Globus pallidus (tissue), 1 donor: ENCODE data around the gene GRIK3.
A peak's percentile ranks its signal among the peaks of the same experiment; 100 is the strongest.

Experiments
- DNase-seq: peaks from one replicate; pipeline ENCODE4 v3.0.0-alpha.2; 2015; ENCODE audit warnings: low spot score

The GRIK3 gene

DNA sequence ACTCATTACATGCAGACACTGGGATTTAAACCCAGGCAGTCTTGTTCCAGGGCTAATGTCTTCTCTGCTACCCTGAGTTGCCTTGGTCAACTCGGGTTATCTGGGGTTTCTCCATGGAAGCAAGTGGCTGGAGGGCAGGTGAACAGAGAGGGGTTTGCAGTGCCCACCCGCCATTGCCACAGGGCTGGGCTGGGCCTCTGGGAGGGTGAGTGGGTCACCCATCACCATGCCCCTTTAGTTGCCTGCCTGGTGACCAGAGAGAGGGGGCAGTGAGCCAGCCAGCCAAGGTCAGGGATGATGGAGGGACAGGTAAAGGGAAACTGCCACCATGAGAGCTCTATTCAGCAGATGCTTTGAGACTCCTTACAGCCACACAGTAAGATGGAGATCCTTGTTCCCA is 53.2 kb downstream of the GRIK3 start:
- no peak for DNase-seq

DNA sequence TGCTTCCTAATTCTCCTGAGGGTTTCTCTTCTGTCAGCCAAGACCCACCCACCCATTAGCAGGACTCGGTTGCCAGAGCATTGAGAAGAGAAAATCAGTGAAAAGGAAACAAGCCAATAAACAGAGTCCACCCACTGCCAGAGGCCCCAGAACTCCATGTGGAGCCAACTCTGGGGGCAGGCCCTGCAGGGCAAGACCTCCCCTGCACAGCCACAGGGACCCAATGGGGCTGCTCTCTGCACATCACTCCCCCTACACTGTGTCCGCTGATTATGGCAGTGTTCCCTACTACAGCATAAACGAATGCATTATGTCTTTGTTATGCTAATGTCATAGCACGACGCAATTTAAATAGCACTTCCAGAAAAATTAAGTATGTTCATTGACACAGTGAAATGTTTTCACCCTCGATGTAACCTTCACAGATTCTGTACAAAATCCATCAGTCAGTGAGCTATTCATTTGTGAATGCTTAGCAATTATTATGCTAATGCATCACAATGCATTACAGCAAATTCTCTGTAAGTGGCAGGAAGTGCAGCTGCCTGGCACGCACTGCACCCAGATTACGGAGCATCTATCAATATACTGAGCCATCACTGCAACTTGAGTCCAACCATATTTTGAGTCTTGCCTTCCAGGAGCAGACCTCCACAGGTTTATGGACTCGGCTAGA is 56.4 kb downstream of the GRIK3 start:
- DNase-seq = no peak

DNA sequence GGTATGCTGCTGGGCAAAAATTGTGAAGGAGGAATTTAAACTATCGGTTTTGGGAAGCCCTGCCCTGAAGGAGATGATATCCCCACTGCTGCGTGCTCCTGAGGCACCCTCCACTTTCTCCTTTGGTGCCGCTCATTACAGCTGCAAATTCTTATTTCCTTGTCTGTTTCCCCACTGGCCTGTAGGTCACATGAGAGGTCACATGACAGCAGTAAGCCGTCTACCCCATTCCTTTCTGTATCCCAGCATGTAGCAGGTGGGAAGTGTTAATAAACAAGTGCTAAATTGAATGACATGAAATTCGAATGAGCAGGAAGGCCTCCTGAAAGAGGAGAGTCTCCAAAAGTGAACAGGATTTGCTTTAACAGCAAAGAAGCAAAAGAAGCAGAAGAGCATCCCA is 58.7 kb downstream of the GRIK3 start:
- DNase-seq = no peak

DNA sequence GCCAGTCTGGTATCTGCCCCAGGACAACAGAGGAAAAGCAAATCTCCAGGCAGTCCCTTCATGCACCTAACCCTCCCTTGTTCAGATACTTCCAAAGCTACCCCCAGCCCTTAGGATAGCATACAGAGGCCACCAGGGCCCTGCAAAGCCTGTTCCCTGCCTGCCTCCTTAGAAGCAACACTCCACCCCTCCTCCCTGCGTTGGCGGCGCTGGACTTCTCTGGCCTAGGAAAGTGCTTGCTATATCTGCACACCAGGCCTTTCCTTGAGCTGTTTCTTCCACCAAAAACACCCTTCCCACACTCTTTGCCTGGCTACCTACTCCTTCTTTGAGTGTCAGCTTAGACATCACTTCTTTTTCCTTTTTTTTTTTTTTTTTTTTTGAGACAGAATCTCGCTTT is 61.3 kb downstream of the GRIK3 start:
- DNase-seq = no peak

DNA sequence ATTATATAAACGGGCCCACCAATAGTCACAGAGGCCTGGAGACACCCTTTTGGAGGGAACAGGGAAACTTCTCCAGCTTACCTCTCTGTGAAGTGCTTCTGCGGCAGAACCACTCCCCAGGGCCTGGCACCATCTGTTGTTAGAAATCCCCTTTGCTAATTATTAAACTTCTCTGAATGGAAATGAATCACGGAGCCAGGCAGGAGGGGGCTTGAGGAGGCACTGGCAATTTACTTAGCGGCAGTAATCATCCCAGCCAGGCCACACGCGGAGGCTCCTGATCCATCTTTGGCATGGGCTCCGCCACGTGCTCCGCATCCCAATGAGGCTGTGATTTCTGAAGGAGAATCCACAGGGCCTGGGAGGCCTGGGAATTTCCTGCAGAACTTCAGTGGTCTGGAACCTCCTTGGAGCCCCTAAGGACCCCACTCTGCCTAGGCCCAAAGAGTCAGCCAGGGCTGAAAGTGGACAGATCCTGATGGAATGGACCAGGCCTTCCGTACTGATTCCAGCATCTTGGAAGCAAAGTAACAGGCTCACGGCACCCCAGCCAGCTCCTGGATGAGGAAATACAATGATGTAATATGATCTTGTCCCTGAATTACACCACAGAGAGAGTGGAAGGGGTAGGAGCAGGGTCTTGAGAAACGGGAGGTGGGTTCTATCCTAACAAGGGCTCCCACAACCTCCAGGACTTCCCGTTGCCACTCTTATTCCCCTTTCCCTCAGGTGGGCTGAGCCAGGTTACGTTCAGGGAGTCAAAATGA is 62.3 kb downstream of the GRIK3 start:
- no peak for DNase-seq

DNA sequence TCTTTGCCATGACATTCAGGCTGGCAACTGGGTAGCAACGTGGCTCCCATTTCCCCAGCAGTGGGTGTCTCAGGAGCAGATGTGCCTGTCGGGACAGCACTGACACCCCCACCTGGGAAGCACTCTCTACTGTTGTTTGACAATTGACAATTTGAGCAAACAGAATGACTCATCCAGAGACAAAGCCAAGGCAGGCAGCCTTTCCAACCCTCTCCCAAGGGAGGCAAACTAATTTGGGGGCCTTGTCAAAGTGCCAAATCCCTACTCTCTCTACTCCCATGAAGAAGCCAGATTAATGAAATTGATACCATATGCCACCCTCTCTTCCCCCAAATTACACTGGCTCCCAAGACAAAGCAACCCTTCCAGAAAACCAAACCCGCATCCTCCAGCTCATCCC is 65.6 kb downstream of the GRIK3 start:
- no peak for DNase-seq

DNA sequence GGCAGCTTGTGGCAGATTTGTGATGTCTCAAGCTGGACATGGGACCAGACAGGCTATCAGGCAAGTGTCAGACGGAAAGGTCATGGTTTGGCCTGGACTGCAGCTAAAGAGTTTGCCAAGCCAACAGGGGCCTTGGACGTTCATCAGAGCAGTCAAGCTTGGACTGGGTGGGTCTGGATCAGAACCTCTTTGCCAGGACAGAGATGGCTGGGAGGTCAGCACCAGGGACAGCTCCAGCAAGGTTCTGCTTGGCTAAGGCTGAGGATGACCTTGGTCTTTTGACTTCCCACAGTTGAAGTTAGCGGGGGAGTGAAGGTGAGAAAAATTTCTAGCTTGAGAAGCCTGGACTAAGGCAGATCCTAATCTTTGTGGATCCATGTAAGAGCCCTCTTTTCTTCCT is 68.1 kb downstream of the GRIK3 start:
- no peak for DNase-seq

DNA sequence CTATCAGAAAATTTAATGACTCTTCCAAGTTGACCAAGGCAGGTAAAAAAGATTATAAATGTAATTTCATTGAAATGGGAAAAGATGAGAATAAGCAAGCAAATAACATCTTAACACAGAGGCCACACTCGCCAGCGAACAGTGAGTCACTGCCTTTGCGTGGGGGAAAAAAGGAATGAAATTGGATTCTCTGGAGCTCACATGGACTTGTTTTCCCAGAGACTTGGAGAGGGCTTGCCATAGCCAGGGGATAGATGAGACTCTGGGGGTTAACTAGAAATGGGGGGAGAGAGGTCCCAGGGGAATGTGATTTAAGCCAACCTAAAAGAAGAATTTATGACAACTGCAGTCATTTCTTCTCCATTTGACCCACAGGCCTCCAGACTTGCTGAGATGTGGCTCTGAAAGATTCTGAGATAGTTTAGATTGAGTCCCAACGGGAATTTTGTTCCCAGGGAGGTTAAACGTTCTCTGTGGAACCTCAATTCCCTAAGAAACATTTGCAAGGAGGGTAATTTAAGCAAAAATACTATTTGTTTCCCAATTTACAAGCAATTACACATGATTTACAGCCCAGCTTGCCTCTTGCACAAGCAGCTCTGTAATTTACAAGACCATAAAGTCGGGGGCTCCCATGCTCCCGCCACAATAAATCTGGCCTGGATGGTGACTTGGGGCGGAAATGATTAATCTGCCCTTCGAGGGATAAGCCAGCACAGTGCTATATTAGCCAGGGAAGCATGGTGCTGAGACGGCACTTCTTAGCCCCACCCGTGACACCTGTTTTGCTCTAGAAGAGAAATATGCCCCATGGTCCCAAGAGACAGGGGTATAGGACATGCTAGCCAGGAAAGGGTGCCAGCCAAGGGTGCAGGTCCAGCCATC is 68.8 kb downstream of the GRIK3 start:
- no peak for DNase-seq

DNA sequence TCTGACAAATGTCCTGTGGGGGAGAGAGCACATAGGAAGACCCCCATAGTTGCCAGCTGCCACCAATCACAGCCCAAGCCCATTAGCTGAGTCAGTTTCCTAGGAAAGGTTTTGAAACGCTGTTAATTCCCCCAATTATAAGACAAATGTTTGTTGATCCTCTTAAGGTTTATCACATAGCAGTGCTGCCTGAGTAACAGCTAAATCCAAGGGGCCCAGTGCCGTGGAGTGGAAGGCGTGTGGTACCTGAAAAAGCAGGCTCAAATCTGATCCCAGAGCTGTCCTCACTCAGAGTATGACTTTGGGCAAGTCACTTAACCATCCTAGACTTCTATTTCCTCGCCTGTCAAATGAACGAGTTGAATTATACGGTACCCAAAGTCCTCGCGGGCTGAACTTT is 69.5 kb downstream of the GRIK3 start:
- DNase-seq = no peak

DNA sequence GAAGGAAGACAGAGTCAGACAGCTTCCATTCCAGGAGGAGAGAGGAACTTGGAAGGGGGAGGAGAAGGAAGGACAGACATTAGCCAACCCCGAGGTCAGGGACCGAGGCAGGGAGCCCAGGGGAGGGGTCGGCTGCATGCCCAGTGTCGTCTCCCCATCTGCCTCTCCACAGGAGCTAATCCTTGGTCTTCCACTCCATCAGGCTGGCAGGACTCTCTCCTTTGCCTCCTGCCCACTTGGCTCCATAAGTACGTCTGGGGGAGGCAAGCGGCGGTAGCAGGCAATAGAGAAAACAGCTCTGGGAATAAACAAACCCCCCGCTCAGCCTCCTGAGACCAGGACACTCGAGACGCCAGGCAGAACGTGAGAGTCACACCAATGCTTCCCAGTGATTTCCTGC is 71.3 kb downstream of the GRIK3 start:
- DNase-seq = peak; percentile 49

DNA sequence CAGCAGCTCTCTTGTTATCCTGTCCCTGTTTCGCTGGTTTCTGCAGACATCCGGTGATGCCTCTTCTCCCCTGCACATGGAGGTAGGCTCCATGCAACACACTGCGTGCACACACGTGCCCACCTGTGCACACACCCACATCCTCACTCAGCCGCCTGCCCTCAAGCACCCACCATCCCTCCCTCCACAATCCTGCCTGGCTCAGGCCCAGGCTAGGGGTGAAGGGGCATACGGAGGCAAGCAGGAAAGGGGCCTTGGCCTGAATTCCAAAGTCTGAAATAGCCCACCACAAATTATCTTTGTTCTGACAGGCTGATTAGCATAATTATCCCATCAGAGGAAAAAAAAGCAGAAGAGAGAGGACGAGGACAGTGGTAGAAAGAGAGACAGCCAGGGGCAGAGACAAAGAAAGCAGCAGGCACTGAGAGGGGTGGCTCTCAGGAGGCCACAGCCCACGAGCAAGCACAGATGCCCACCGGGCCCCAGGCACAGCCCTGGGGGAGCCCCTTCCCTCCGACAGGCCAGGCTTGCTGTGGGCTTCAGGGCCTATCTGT is 73.2 kb downstream of the GRIK3 start:
- no peak for DNase-seq

DNA sequence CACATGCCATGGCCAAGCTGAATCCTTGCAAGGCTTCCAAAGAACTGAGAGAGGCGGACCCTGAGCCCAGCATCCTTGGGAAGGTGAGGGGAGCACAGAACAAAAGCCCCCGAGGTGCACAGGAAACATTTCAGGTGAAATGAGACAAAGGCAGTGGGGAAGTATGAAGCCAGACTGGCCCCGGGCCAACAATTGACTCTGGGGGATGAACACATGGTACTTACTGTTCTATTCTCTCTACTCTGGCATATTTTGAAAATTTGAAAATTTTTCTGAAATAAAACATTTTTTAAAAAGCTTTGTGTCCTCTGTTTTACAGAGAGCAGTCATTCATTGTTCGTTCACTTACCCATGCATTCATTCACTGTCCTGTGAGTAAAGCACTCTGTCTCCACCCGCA is 77.7 kb downstream of the GRIK3 start:
- no peak for DNase-seq

DNA sequence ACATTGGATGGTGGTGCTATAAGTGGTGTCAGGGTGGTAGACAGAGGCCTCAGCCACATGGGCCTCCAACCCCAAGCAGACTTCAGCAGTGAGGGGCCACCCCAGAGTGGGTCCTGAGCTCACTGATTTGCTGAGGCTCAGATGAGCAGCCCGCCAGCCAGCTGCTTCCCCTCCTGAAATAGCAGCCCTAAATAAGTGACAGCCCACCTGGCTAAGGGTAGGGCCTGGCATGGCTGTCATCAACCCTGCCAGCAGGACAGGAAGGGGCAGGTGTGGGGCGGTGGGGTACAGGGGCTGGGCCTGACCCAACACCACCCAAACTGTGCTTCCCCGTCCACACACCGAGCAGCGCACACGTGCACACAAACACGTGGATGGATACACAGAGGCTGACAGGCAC is 79.3 kb downstream of the GRIK3 start:
- no peak for DNase-seq

DNA sequence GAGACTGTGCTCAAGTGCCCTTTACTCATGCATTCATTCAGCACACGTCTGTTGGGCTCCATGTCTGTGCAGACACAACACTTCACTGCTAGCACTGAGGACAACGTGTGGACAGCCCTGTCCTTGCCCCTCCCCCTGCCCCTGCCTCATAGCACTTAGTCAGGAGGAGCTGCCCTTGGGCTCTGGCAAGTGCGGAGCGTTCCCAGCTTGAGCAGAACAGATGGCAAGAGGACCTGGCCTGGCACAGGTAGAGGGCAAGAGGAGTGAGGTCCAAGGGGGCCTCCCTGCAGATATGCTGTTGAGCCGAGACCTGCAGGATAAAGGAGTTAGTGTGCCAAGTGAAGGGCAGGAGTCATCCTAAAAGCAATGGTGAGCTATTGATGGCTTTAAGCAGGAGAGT is 81.3 kb downstream of the GRIK3 start:
- no peak for DNase-seq

DNA sequence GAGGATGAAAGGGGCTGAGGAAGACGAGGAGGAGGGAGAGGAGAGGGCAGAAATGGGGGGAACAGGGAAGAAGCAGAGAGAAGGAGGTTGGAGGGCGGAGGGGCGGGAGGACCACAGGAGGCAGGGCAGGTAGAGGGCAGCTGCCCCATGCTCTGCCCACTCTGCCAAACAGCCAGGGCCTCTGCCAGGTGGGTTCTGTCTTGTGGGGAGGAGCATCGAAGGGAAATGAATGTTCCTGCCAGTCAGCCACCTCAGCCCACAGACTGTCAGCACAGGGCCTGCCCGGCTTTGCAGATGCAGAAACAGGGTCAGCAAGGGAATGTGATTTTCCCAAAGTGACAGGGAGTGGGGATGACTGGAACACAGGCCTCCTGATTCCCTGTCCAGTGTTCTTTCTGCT is 82.6 kb downstream of the GRIK3 start:
- DNase-seq = no peak

DNA sequence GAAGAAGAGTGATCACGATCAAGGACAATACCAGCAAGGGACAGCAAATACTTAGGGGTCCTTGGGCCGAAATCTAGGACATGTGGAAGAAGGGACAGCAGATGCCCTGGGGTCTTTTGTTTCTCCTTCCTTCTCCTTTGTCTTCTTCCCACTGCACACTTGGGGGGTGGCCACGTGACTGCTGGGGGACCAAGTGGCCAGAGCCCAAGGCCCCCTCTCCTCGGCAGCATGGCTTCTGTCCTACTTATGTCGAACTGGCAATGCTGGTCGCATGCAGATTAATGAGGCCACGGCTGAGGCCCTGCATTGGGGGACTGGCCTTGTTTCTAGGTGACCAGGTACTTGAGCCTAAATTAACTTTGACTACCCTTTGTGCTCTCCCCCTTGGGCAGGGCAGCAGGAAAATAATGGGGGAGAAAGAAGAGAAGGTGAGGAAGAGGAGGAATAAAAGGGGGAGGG is 83.0 kb downstream of the GRIK3 start:
- no peak for DNase-seq

DNA sequence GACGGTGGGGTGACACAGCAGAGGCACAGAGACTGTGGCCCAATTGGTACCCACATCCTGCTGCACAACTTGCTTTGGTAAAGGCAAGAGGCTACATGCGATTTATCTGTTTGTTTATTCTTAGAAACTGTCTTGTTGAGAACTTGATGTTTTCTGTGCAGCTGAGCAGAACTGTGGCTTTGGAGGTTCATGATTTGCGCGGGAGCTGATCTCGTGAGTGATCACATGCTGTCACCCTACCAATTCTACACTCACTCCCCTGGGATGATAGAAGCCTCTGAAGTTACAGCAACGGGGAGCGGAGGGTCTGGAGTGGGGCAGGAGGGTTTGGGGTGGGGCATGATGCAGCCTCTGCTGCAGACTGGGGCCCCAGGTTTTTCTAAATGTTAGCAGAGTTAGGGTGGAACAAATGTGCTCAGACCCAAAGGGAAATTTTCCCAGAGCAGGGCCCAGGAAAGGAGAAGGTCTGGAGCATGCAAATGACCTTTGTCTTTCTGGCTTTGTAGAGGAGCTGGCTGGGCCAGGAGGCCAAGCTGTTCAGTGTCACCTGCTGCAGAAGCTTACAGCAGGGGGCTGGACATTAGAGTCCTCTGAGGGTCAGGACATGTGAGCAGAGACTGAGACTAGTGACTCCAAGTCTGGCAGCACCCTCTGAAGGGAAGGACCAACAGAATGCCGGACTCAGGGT is 83.6 kb downstream of the GRIK3 start:
- no peak for DNase-seq

DNA sequence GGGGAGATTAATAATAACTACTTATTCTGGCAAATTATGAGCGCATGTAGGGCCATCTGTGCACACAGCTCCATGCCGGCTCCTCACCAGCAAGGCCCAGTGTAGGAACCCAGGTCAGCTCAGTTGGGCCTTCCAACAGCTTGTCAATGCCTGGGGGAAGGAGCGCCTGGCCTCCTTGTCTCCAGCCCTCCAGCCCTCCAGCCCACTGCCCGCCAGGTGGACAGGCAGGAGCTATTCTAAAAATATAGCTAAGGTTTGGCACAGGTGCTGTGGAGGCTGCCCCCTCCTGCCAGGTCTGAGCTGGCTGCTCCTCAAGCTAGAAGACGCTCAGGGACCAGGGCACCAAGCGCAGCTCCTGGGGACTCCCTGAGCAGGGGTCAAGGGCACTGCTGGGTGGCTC is 85.7 kb downstream of the GRIK3 start:
- no peak for DNase-seq

DNA sequence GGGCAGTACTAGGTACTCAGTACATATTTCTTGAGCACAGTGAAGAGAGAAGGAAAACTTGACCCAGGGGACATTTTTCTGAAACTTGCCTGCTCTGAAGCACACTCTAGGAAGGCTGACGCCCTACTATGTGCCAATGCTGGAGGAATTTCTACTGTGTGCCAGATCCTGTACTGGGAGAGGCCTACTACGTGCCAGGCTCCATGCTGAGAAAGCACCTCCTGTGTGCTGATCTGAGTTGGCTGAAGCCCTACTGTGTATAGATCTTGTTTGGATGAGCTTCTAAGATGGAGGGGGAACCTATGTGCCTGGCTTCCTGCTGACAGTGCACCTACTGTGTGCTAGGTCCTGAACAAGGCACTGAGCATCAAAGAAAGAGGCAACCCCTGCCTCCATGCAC is 86.2 kb downstream of the GRIK3 start:
- DNase-seq = no peak

DNA sequence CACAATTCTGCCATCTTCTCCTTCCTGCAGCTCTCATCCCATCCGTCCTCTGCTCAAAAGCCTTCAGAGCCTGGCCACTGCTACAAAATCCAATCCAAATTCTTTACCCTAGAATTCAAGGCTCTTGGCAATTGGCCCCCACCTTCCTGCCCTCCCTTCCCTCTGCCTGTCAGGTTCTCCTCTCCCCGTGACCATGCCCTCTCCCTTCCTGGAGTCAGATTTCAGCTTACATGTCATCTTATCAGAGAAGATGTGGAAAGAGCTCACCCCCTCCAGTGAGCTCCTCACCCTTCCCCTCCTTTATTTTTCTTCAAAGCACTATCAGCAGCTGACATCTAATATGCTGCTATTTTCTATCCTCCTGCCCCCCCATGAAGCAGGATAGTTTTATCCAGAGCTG is 86.9 kb downstream of the GRIK3 start:
- no peak for DNase-seq

DNA sequence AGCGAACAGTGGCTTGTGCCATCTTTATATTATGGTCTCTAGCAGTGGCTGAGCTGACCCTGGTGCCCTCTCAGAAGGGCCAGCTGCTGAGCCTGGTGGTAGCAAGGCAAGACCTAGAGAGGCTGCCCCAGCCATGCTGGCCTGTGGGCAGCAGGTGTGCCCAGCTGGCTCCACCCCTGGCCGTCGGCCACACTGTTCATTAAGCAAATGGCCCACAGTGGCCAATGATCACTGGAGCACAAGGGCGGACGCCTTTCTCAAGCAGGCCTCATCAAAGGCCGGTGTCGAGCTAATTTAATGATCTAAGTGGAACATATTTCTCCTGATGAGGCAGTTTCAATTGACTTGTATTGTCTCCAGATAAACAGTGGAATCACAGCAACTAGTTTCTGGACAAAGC is 89.4 kb downstream of the GRIK3 start:
- no peak for DNase-seq

DNA sequence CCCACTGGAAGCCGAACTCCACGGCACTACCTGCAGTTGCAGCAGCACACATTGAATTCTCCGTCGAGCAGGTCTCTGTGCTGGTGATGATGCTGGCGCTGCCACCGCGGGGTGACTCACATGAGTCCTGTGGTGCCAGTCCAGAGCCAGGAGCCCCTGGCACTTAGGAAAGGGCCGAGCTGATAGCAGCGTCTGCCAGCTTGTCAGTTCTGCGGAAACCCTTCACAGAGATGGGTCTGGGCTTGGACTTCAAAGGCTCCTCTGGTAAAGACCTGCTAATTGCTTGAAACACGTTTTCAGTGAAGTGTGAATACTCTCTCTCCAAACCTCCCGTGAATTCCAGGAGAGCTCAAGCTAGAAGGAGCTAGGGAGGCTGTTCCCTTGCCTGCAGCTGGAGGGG is 92.2 kb downstream of the GRIK3 start:
- no peak for DNase-seq
